Tongue (tissue), 2 donors: Measurements from ENCODE around the gene PHRF1. TPM values are rescaled to one million over a fixed set of nuclear protein-coding genes. Genes with fewer than 3 reads are reported as not detected.

Experiments used
- DNase-seq: peaks from one replicate; pipeline ENCODE4 v3.0.0-alpha.2; 2015
- total RNA-seq: library from RNA; depleted of rRNA; stranded (reverse); fragments of >200 nt; gene quantifications from one replicate; pipeline ENCODE4 v1.2.3, GENCODE V29; 2014

PHRF1 gene
- total RNA-seq, 1 donor from 2014 or later: 26.5 TPM

DNA sequence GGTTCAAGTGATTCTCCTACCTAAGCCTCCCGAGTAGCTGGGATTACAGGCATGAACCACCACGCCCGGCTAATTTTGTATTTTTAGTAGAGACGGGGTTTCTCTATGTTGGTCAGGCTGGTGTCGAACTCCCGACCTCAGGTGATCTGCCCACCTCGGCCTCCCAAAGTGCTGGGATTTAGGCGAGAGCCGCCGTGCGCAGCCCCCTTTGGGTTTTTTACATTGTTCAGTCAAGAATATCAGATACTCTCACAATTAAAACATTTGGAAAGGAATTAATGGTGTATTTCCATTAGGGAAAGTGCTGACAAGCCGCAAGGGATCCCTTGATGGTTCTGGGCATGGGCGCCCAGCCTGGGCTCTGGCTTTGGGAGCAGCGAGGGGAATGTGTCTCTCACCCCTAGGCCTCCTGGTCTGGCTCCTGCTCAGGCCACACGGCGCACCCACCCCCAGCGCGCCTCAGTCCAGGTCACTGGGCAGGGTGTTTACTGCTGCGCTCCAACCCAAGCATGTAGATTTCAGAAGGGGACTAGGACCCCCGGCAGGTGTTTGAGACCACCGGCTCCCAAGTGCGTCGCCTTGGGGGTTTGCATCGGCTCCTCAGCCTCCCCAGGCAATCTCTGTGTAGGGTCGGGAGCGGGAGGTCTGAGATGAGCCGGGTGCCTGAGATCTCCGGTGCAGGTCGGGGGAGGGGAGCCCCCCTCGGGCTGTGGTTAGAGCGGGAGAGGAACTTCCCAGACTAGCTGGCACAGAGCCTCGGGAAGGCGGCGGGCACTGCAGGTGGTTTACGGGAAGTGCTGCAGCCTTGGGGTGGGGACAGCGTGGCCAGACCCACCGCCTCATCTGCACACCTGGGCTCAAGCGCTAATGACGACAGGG lies 40.3 kb downstream of the PHRF1 start:
- DNase-seq: no peak

DNA sequence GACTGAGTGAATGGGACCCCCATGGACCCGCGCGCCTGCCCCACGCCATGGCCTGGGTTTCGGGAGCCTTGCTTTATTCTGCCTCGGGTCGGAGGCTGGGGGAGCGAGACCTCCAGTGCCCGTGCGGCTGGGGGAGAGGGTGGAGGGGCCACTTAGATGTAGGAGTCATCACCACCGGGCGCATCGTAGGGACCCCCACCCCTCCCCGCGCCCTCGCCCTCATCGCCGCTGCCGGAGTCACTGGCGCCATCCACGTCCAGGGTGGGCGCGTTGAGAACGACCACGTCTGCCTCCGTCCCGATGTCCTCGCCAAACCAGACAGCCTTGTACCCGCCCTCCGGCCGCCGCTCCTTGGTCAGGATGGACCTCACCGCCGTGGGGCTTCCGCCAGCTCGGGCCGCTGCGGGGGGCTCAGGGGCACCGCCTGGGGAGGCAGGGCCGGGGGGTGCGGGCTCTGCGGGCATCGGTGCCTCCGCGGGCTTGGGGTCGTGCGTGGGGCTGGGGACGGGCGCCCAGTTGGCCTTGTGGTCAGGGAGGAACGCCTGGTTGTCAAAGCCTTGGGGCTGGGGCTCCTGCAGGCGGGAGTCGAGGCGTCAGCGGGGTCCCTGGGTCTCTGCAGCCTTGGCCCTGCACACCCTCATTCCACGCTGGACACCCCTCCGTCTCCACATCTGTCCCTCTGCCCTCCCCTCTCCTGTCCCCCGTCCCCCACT lies 41.1 kb downstream of the PHRF1 start:
- no peak for DNase-seq

DNA sequence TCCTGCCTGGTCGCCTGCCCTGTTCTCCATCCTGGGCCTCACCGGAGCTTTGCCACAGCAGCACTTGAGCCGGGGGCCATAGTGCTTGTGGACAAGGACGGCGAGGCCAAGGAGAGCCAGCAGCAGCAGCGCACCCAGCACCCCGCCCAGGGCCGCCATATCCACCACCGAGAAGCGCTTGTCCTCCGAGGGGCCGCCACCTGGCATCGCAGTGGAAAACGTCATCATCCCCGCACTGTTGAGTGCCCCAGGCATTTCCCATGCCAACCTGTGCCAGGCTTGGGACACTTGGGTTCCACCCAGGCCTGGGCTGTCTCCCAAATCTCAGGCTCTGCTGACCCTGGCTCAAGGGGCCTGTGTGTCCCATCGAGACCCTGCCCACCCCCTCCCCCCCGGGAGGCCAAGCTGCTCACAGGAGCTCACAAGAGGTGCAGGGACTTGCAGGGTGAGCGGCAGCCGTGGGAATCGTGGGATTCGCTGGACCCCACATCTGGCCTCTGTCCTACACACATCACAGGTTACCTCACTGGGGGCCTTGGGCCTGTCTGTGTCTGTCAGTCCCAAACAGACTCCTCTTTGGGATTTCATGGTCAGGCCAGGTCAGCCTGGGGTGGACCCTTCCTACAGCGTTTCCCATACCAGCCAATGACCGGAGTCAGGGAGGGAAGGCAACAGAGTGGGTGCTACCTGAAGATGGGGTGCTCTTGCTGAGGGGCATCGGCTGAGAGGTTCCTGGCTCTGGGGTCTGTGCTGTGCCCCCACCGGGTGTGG lies 41.8 kb downstream of the PHRF1 start:
- DNase-seq: no peak

DNA sequence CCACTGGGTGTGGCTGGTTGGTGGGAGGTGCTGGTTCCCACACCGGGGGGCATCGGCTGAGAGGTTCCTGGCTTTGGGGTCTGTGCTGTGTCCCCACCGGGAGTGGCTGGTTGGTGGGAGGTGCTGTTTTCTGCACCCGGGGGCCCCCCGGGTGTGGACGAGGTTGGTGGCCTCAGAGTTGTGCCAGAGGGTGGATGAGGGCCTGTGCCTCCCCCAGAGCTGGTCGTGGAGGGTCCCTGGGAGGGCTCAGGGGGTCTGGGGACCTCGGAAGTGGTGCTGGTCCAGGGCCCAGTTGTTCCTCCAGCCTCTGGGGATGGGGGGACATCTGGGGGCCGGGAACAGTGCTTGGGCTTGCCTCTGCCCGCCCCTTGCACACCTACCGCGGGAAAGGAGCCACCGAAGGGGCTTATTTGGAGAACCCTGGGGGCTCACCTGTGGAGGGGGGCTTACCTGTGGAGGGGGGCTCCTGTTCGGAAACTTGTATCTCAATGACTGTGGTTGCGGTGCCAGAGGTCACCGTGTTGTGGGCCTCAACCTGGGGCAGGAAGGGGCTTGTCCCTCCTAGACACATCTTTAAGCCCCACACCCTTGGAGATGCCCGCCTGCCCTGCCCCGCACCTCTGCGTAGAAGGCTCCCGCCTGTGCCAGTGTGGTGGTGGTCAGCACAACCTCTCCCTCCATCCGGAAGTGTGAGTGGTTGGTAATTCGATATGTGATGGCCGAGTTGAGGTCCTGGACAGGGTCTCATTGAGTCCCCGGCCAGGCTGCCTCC lies 42.8 kb downstream of the PHRF1 start:
- no peak for DNase-seq

DNA sequence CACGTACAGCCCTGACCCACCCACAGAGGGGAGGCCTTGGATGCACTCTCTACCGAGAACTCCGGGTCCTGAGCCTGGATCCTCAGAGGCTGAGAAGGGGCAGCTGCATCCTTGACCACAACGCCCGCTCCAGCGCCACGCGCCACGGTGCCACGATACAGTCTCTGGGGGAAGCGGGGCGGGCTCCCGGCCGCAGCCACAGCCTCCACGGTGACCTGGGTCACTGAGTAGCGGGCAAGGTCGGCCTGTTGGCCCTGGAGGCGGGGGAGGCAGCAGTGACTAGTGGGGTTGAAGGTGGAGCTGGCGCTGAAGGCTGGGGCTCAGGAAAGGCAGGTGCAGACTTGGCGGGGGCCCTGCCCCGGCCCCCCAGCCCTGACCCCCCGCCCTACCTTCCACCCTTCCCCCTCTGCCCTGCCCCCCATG lies 43.4 kb downstream of the PHRF1 start:
- no peak for DNase-seq

DNA sequence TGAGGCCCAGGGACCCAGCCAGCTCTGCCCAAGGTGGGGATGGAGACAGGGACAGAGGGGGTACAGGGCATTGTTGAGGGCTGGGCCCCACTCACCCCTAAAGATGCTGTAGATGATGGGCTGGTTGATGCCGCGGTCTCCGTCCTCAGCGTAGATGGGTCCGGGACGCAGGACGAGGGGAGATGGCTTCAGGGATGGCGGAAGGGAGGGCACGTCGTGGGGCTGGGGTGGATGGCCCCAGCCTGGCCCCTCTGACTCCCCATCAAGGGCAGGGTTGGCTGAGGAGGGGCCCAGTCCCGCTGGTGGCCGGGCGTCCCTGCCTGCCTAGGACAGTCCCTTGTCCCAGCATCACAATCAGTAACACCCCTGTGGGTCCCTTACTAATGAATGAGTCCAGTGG lies 43.9 kb downstream of the PHRF1 start:
- DNase-seq: no peak

DNA sequence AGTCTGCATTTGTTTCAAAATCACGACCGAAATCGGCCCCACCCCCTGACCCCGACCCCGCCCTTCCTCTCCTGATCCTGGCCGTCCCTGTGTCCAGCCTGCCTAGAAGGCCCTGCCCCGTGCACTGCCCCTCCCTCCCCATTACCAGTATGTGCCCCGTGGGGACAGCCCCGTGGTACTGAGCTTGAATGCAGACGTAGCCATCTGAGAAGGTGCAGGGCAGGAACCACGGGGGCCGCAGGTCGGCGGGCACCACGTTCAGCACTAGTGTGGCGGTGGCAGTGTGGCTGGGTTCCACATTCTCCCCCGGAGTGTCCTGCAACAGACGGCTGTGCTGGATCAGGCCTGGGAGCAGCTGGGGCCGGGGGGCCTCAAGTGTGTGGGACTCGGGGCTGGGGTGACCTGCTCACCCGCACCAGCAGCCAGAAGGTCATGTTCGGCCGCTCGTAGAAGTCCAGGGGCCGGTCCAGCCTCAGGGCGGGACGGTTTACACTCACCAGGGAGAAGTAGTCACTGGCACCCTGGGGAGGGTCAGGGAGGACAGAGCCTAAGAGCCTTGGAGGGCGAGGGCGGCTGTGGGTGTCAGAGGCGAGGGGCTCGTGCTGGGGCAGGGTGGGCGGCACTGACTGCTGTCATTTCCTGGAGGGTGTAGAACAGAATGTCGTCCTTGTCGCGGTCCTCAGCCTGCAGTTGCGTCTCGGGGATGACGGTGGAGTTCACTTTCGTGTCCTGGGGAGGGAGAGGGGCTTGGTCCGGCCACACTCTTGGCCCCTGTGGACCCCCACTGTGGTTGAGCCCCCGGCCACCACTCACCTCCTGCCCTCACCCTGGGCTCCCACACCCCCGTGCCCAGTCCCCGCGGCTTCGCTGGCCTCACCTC lies 44.9 kb downstream of the PHRF1 start:
- DNase-seq: no peak

DNA sequence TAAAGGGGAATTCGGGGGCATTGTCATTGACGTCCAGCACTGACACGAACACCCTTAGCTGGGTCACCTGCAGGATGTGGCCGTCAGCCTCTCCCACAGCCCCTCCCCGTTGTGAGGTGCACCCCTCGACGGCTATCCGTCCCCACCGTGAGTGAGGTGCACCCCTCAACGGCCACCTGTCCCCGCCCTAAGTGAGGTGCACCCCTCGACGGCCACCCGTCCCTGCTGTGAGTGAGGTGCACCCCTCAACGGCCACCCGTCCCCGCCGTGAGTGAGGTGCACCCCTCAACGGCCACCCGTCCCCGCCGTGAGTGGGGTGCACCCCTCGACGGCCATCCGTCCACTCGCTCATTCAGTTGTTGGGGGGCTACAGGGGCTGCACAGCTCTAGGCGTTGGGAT lies 45.6 kb downstream of the PHRF1 start:
- DNase-seq: no peak

DNA sequence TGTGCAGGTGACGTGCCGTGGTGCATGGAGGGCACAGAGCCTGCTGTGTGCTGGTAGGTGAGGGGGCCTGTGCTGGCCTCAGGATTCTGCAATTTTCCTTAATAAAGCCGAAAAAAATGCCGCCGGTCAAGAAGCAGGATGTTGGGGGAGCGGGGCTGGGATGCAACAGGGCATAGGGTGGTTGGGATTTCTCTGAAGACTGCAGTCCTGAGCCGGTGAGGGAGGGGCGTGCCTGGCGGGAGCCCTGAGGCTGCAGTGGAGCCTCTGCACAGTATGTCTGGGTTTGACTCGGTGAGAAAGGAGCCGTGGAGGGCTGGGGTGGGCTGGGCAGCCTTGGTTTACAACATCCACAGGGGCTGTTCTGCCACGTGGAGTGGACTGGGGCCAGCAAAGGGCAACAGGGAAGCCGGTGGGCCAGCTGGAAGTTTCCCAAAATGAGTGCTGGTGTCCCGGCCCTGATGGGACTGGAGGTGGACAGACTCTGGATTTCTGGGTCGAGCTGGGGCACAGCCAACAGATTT lies 47.1 kb downstream of the PHRF1 start:
- no peak for DNase-seq

DNA sequence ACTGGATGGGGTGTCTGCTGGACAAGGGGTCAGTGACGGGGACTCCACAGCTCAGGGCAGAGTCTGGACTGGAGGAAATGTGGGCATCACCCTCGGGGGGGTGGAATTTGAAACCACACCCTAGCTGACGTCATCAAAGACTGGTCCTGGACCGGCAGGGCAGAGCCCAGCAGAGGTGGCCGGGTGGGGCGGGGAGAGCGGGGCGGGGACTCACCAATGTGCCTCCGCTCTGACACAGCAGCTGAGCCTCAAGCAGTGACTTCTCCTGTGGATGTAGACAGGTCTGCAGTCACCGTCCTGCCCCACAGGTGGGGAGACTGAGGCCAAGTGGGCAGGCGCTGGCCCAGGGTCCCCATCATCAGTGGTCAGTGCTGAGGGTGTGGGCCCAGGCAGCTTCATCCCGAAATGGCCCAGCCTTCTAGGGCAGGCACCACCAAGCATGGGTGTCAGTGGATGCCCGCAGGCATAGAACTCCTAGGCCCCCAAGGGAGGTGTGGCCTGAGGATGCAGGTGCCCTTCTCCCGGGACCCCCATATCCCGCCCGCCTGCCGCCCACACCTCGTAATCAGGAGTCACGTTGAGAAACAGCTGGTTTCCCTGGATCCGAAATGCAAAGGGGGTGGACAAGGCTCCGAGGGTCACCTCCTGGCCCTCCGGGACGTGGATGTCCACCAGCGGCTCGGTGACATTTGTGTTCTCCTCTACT lies 47.9 kb downstream of the PHRF1 start:
- DNase-seq: no peak

DNA sequence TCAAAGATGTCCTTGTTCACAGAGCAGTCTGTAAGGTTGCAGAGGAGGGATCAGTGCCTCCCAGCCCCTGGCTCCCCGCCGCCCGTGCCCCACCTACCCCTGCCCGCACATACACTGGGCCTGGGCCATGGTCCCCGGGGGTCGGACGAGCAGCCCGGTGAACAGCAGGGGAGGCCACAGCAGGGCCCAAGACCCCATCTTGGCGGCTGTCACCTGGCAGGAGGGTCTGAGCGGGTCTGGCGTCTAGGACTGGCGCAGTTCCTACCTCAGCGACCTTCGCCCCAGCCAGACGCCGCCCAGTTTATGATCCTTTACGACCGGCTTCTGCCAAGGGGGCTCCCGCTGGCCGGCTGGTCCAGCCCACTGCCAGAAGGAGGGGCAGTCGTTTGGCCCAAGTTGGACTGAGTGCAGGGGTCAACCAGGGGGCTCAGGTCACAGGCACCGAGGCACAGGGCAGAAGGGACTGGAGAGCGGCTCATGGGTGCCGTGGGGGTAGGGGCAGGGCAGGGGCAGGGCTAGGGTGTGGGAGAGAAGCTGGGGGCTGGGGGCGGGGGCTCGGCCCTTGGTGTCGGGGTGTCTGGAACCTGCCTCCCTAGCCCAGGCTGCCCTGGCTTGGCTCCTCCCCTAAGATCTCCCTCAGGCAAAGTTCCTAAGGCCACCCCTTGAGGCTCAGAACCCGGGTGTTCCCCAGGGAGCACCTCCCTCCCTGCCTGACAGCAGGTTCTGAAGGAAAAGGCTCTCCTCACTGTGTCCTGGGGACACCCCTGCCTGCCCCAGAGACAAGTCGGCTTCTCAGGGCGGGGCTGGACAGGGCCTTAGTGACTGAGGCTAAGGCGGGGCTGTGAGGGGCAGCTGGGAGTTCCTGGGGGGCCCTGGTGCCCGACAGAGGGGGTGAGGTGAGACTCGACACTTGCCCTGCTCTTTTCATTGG lies 48.7 kb downstream of the PHRF1 start, which contains the start of gene CDHR5:
Gene CDHR5 (minus strand): TSS at position 251 of the 931 bp plus-strand sequence. CDS start 53 bp downstream, at position 198.
- no peak for DNase-seq

DNA sequence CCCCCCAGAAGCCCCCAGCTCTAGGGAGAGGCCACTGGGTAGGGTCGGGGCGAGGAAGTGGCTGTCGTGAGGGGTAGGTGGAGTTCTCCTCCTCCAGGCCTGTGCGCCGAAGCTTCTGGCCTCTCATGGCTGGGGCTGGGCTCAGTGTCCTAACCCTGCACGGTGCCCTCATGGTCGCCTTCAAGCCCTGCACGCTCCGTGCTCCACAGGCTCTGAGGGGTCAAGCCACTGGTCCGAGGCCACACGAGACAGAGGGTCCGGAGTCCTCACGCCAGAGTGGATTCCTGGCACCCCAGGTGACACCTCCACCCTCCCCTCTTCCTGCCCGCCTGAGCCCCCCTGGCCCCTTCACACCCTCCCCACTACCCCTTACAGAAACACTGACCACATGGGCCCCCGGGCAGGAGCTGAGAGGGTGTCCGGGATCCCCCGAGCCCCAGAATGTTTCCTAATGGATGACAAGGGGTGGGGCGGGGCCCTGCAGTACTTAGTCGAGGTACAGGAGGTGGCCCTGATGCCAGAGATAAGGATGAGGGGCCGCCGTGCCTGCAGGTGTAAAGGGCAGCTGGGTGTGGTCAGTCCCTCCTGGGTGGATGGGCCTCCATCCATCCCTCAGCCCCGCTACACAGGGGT lies 49.5 kb downstream of the PHRF1 start:
- DNase-seq: no peak

DNA sequence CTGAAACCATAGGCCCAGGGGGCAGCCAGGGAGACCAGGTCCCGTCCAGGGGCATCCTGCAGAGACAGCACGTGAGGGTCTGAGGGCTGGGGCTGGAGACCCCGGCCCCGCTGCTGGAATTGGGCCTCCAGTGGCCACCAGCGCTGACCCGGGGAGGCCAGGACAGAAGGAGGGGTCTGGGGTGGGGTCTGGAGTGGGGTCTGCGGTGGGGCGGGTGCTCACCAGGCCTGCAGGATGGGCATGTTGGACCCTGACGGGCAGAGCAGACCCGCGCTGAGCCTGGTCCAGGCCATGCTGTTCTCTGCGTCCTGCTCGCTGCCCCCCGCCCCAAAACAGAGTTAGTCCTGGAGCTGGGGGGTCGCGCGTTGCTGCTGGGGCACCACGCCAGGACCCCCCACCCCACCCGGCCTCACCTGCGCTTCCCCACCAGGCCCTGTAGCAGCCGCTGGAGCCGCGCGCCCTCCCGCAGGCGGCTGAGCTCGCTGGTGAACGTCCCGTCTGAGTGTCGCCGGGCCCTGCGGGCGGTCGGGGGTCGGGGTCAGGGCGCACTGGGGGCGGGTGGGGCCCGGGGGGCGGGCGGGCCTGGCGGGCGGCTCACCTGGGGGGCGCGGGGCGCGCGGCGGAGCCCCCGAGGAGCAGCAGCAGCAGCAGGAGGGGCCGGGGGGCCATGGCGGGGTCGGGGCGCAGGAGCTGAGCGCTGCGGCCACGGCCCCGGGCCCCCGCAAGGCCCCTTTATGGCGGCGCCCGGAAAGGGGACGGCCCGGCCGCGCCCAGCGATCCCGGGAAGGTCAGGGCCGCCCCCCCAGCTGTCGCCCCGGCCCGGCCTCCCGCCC lies 50.4 kb downstream of the PHRF1 start, which contains the start of gene SCT:
Gene SCT (minus strand): TSS at position 707 of the 833 bp plus-strand sequence. CDS start 38 bp downstream, at position 669.
- peak; percentile 42 for DNase-seq

DNA sequence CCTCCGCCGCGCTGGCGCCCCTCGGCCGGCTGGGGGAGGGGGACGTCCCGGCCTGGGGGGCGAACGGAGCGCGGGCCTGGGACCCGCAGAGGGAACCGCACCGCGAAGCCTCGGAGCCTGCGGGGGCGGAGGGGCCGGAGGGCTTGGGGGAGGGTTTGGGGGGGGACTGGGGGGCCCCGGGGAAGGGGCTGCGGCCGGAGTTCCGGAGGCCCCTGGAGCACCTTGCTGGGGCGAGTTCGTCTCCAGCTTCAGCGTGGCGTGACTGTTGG lies 51.0 kb downstream of the PHRF1 start:
- DNase-seq: no peak

DNA sequence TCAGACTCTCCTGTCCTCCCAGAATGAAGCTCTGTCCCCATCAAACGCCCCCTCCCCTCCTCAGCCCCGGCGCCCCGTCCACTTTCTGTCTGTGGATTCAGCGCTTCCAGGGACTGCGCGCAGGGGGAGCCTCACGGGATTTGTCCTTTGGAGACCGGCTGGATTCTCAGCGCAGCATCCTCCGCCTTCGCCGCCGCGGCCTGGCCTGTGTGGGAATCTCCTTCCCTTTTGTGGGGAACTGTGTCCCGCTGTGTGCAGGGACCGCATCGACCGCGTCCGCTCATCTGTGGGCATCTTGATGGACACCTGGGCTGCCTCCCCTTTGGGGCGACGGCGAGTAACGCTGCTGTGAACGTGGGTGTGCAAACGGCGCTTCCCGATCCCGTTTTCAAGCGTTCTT lies 51.8 kb downstream of the PHRF1 start:
- DNase-seq: no peak

DNA sequence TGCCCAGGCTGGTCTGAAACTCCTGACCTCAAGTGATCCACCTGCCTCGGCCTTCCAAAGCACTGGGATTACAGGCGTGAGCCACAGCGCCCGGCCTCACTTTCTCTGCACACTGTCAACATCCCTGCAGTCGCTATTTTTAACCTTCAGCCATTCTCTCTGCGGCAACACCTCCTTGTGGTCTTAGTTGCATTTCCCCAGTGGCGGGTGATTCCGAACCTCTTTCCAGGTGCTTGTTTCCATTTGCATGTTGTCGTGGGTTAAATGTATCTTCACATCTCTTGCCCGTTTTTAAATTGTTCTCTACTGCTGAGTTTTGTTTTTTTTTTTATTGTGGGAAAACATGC lies 52.9 kb downstream of the PHRF1 start:
- peak; percentile 55 for DNase-seq

DNA sequence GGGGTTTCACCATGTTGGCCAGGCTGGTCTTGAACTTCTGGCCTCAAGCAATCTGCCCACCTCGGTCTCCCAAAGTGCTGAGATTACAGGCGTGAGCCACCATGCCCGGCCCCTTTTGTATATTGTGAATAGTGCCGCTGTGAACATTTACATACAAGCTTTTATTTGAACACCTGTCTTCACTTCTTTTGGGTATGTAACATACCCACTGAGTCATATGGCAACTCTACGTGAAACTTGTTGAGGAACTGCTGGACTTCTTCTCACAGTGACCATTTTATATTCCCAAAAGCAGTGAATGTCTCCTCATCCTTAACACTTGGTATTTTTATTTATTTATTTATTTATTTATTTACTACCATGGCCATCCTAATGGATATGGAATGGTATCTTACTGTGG lies 54.6 kb downstream of the PHRF1 start:
- DNase-seq: no peak
